HG02970 (cell line): Measurements from ENCODE around the gene MMP28.
"Not testable (repeated sequence)": the region's sequence is repeated elsewhere in the genome, so short reads cannot be mapped to it uniquely, and the experiment has no call there.

Experiments used
- ATAC-seq: cut with Tn5 transposase; IDR thresholded peaks from one replicate; pipeline ENCODE4 v1.9.1; 2021; ENCODE audit warnings: mild to moderate bottlenecking, moderate library complexity, moderate number of reproducible peaks; ENCODE audit not compliant: unreplicated experiment, low FRiP score

MMP28 gene

DNA sequence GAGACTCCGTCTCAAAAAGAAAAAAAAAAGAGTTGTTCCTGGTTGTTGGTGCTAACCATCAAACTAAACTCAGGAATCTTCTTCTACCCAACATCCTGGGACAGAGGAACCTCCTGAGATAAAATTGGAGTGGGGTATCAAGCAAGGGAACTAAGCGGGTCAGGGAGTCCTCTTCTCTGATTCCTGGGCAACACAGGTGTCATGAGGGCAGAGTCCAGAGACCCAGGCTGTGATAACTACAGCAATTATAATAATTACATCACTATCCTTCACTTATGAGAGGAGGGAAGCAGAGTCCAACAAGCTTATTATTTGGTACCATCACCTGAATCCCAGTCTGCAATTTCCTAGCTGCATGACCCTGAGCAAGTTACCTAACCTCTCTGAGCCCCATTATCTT lies 26.6 kb downstream of the MMP28 start:
- no peak for ATAC-seq

DNA sequence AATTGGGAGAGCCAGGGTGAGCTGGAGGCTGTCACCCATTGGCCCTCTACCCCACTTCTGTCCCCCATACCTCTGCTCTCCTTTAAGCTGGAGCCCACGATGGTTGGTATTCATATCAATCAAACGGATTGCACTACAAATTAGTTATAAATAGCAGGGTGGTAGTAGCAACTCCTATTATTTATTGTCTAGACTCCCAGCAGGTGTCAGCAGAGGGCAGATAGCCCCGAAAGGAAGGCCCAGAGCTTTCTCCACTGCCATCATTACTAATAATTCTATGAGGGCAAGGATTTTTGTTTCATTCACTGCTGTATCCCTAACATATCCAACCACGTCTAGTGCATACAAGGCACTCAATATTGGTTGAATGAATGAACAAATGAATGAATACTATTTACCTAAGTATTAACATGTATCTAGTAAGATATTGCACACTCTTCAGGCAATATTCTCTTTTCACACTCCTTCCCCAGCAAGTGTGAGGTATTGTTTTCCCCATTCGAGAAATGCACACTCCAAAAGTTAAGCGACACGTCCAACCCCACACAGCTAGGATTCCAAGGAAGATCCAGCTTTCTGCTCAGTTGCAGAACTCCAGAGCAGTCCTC lies 28.4 kb downstream of the MMP28 start:
- no peak for ATAC-seq

DNA sequence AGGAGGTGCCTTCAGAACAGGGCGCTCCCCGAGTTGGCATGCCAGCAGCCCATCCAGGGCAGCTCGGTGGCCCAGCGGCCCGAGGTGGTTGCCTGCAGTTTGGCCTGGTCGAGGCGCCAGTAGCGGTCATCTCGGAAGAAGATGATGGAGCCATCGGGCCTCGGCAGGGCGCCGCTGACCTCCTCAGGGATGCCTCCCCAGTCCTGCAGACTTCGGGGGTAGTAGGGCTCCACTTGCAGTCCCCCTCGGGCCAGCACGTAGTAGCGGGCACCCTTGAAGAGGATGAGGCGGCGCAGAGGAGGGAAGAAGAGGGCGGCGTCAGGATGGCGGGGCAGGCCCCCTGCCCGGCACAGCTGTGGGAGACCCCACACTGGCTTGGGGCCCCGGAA lies 29.0 kb downstream of the MMP28 start:
- ATAC-seq: no peak

- no peak for ATAC-seq
These were observed 29.5 kb downstream of the MMP28 start for GRCh38 chr17:35765756-35766488.

DNA sequence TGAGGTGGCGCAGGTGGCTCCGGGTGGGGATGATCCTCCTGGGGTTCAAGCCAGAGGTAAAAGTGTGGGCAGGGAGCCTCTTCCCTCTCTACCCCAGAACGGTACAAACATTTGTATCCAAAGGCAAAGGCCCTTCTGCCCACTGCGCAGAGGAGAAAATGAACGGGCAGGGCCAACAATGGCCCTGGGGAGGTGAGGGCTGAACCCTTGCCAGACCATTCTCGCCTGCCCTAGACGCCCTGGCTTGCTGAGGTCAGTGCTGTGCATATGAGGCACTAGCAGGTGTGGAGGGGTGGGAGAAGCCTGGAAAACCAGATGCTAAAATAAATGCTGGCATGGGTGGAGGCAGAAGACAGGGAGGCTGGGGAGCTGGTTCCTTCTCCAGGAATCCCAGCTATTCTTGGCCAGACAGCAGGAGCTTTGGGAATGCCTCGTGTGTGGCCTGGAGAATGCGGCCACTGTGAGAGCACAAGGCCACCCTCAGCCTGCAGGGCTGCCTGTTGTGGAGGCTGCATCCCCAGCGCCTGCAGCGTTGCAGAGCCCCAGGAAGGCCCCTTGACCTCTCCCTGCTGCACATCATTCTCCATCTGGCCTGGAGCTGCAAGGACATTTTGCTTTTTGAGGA lies 30.2 kb downstream of the MMP28 start:
- no peak for ATAC-seq

DNA sequence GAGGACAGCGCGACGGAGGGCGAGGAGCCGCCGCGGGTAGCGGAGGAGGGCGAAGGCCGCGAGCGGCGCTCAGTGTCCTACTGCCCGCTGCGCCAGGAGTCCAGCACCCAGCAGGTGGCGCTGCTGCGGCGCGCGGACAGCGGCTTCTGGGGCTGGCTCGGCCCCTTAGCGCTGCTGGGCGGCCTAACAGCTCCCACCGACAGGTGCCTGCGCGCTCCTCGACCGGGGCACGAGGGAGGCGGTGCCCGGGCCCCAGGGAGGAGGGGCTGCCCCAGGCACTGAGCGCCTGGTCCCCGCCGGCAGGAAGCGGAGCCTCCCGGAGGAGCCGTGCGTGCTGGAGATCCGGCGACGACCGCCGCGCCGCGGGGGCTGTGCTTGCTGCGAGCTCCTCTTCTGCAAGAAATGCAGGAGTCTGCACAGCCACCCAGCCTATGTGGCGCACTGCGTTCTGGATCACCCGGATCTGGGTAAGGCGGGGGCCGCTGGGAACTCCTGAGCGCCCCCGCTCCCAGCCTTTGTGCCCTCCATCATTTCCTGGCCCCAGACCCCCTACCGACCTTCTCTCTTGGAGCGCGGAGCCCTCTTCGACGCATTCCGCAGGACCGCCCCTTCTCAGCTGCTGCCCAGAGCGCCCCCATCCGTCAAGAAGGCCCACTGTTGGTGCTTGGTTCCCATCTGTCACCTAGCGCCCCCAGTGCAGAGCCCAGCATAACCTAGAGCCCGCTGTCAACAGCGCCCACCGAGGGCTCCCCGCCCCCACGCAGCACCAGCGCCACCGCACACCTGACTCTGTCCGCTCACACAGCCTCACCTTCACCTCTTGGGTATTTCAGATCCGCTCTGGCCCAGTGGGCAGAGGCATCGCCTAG lies 31.1 kb downstream of the MMP28 start:
- ATAC-seq: peak; percentile 70

DNA sequence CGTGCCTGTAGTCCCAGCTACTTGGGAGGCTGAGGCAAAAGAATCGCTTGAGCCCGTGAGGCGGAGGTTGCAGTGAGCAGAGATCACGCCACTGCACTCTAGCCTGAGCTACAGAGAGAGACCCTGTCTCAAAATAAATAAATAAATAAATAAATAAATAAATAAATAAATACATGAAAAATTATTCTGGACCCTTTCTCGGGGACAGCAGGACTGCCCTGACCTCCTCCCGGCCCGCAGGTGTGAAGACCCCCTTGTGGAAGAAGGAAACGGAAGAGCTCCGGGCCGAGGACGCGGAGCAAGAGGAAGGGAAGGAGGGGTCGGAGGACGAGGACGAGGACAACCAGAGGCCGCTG lies 31.7 kb downstream of the MMP28 start:
- ATAC-seq: no peak

DNA sequence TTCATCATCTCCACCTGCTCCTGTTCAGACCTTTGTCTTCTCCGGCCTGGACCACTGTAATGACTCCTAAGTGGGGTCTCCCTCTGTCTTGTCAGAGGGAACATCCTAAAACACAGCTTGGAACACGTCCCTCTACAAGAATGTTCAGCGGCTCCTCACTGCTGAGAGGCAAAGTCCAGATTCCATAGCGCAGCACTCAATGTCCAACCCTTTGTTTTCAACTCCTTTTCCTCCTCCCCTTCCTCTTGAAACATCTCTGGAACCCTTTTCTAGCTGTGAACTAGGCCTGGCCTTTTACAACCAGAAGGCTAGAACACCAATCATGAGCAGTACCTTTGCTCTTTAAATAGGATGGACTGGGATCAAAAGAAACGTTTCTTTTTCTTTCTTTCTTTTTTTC lies 33.8 kb downstream of the MMP28 start:
- ATAC-seq: no peak

DNA sequence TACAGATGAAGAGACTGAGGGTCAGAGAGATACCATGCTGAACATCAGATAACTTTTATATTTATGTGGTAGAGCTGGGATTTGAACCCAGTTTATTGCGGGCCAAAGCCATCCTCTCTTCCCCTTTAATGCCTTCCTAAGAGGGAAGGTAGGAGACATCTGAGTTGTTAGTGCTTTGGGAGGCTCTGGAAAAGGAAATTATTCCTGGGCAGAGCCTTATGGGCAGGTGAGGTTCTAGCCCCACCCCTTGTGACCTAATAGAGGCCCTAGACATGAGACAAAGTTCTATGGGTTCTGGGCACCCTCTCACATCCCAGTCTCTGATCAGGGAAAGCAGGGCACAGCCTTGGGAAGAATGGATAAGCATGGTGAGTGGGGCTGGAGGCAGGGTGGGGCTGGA lies 34.9 kb downstream of the MMP28 start, which contains the start of gene C17orf50:
Gene C17orf50 (plus strand): TSS at position 301 of the 400 bp plus-strand sequence. CDS start 55 bp downstream, at position 356.
- ATAC-seq: no peak

DNA sequence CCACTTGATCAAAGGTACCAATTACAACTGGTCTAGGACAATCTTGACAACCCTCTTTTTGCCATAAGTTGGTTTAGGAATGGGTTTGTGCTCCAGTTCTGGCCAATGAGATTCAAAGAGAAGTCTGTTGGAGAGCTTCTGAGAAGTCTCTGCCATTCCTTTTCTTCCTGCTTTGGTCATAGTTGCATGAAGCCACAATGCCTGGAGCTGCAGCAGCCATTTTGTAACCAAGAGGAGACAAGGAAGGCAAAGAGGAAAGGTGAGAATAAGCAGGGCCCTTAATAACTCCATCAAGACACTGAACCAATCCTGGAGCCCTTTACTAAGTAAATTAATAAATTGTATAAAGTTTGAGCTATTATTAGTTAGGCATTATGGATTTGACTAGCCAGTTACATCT lies 38.2 kb downstream of the MMP28 start:
- ATAC-seq: no peak

GRCh38 chr17:35752945-35753764 lies 42.3 kb downstream of the MMP28 start, which contains the start of gene GAS2L2:
GAS2L2 (minus strand) TSS chr17:35753239; CDS start chr17:35752850, 389 bp downstream.
- ATAC-seq: no peak

GRCh38 chr17:35752471-35752870 lies 43.0 kb downstream of the MMP28 start:
- ATAC-seq: no peak

DNA sequence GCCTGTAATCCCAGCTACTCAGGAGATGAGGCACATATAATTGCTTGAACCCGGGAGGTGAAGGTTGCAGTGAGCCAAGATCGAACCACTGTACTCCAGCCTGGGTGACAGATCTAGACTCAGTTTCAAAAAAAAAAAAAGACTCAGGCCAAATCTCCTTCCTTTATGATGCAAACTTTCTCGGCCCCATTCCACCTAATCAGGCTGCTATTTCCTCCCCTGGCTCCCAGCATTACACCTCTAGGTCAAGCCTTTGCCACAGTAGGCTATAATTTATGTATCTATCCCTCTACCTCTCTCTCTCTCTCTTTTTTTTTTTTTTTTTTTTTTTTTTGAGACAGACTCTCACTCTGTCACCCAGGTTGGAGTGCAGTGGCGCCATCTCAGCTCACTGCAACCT lies 43.9 kb downstream of the MMP28 start:
- ATAC-seq: not testable (repeated sequence)

- ATAC-seq: no peak
These were observed 44.7 kb downstream of the MMP28 start for GRCh38 chr17:35750526-35751395.

- ATAC-seq: no peak
These were observed 45.7 kb downstream of the MMP28 start for GRCh38 chr17:35749560-35750412.

DNA sequence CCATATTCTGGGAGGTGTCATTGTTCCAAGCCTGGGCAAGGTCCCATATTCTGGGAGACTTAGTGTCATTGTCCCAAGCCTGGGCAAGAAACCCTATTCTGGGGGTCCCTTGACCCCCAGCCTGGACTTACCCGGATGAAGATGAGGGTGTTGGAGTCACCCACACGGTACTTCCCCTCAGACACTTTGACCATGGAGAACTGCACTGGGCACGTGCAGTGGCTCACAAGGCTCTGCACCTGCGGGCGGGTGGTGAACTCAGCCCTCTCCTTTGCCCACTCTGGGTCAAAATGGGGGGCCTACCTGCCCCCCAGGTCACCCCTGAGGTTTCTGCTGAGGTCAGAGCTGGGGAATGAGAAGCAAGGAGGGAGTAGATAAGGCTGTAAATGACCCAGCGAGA lies 46.5 kb downstream of the MMP28 start:
- ATAC-seq: no peak

DNA sequence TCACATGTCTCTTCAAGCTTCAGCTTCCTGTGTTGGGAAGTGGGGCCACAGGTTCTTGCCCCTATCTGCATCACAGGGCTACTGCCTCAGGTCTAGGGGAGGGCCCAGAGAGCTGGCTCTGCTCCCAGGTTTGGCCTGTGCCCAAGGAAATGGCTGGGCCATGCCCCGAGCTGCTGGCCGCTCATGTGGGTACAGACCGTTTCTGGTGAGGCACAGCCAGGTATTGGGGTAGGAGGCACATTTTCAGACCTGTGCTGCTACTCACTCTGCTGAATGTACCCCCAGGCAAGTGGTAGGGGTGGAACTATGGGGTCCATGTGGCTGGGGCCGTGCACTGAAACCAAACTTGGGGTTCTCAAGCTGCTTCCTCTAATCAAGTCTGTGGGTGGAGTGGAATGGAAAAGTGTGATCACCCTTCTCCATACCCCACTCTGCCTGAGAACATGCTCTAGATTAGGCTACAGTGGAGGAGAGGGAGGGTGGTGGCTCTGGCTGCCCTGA lies 47.0 kb downstream of the MMP28 start:
- no peak for ATAC-seq

DNA sequence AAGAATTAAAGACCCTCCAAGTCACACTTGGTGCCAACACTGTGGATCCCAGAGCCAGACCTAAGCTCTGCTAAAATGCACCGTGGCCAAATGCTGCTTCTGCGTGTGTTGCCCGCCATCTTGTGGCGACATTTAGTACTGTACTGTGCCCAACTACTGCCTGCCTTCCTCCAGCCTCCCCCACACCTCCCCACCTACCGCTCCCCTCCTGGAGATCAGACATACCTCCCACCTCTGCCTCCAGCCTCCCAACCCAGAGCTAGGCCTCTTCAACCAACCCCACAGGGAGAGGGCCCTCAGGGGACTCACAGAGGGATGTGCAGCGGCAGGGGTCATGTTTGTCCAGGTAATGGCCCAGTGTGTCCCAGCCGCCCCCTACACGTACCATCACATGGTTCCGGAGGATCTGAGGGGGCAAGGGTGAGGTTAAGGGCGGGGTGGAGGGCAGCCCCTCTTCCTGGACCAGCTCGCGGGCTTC lies 47.9 kb downstream of the MMP28 start:
- ATAC-seq: no peak
